ENCODE measurements around the gene CASQ1. TPM values are rescaled to one million over a fixed set of nuclear protein-coding genes. Genes with fewer than 3 reads are reported as not detected.

Gene CASQ1
- total RNA-seq, 1 donor from 2014 or later = 0.41 TPM

GRCh38 chr1:160214481-160215140, 24.2 kb downstream of the CASQ1 start:
- Histone ChIP-seq H3K9me3 (no peaks in the 10 kb centered on the region), H3K27me3 (no peaks in the 10 kb centered on the region), H3K36me3 (peaks cover 98% of the 10 kb centered on the region), H3K4me1 (peaks cover 30% of the 10 kb centered on the region), H3K27ac (no peak overlapping the region), H3K4me3 (no peak overlapping the region)
- intact Hi-C loops (cut with DNase I) = no loop called here
- TF ChIP-seq CTCF (IDR thresholded peaks at IDR 0.05) = no peak
- DNase-seq (no peak), ATAC-seq (no peak)

GRCh38 chr1:160216301-160216700, 25.9 kb downstream of the CASQ1 start:
- Histone ChIP-seq H3K9me3 (no peaks in the 10 kb centered on the region), H3K4me3 (no peak overlapping the region), H3K4me1 (peaks cover 26% of the 10 kb centered on the region), H3K27ac (no peak overlapping the region), H3K27me3 (no peaks in the 10 kb centered on the region), H3K36me3 (peaks cover 100% of the 10 kb centered on the region)
- intact Hi-C loops (cut with DNase I) = no loop called here
- ATAC-seq (no peak), DNase-seq (no peak)
- no peak for TF ChIP-seq CTCF (IDR thresholded peaks at IDR 0.05)

GRCh38 chr1:160217481-160218051, 27.2 kb downstream of the CASQ1 start:
- H3K36me3 ChIP-seq = peaks cover 100% of the 10 kb centered on the region
- intact Hi-C loops (cut with DNase I) = no loop called here

GRCh38 chr1:160219062-160219929, 28.9 kb downstream of the CASQ1 start:
- DNase-seq = no peak
- no peak overlapping the region for H3K4me3 ChIP-seq
- H3K27me3 ChIP-seq = no peaks in the 10 kb centered on the region
- peaks cover 27% of the 10 kb centered on the region for H3K4me1 ChIP-seq
- peaks cover 100% of the 10 kb centered on the region for H3K36me3 ChIP-seq
- H3K27ac ChIP-seq = peak overlapping the region; percentile 43
- H3K9me3 ChIP-seq = no peaks in the 10 kb centered on the region
- intact Hi-C loops (cut with DNase I) = no loop called here
- TF ChIP-seq CTCF (IDR thresholded peaks at IDR 0.05) = peak; percentile 62
- peak; percentile 70 for ATAC-seq

More at GRCh38 chr1:160217481-160218051, 27.2 kb downstream of the CASQ1 start:
- no peak for TF ChIP-seq CTCF (IDR thresholded peaks at IDR 0.05)
- ATAC-seq = peak; percentile 11
- Histone ChIP-seq H3K9me3 (no peaks in the 10 kb centered on the region), H3K4me1 (peaks cover 27% of the 10 kb centered on the region), H3K27ac (no peak overlapping the region), H3K4me3 (no peak overlapping the region), H3K27me3 (no peaks in the 10 kb centered on the region)
- no peak for DNase-seq

GRCh38 chr1:160220301-160220700, 29.9 kb downstream of the CASQ1 start:
- no peak for ATAC-seq
- H3K36me3 ChIP-seq = peaks cover 100% of the 10 kb centered on the region

More at GRCh38 chr1:160220301-160220700, 29.9 kb downstream of the CASQ1 start:
- Histone ChIP-seq H3K4me3 (no peak overlapping the region), H3K4me1 (peaks cover 27% of the 10 kb centered on the region), H3K27me3 (no peaks in the 10 kb centered on the region), H3K27ac (no peak overlapping the region), H3K9me3 (no peaks in the 10 kb centered on the region)
- DNase-seq = no peak
- TF ChIP-seq CTCF (IDR thresholded peaks at IDR 0.05) = no peak
- intact Hi-C loops (cut with DNase I) = no loop called here

Data from upper lobe of right lung (tissue), 1 donor.